ENCODE data around the gene PPP1R13B. TPM values are rescaled to one million over a fixed set of nuclear protein-coding genes. Genes with fewer than 3 reads are reported as not detected.

Gene PPP1R13B
- total RNA-seq, 1 donor from 2014 or later: 10.1 TPM

- Mint-ChIP-seq H3K4me3 (ENCODE audit: unreplicated experiment) (no peak overlapping the region), H3K27ac (ENCODE audit: unreplicated experiment) (peak overlapping the region; percentile 98), H3K4me1 (ENCODE audit: low read depth) (peaks cover 47% of the 10 kb centered on the region), H3K36me3 (ENCODE audit: low read depth) (peaks cover 23% of the 10 kb centered on the region), H3K27me3 (ENCODE audit: low read depth) (no peaks in the 10 kb centered on the region), H3K9me3 (ENCODE audit: low read depth) (no peaks in the 10 kb centered on the region)
- no peak for TF ChIP-seq CTCF (IDR thresholded peaks at IDR 0.05)
- DNase-seq (ENCODE audit: low spot score): peak; percentile 76
These were observed 161.8 kb downstream of the PPP1R13B start for GRCh38 chr14:103685276-103686211.

- Mint-ChIP-seq H3K27me3 (ENCODE audit: low read depth) (no peaks in the 10 kb centered on the region), H3K9me3 (ENCODE audit: low read depth) (no peaks in the 10 kb centered on the region), H3K27ac (ENCODE audit: unreplicated experiment) (peak overlapping the region; percentile 45), H3K4me3 (ENCODE audit: unreplicated experiment) (no peak overlapping the region), H3K36me3 (ENCODE audit: low read depth) (peaks cover 23% of the 10 kb centered on the region), H3K4me1 (ENCODE audit: low read depth) (peaks cover 48% of the 10 kb centered on the region)
- TF ChIP-seq CTCF (IDR thresholded peaks at IDR 0.05): no peak
- peak; percentile 41 for DNase-seq (ENCODE audit: low spot score)
These were observed 162.5 kb downstream of the PPP1R13B start for GRCh38 chr14:103684871-103685270.

- Mint-ChIP-seq H3K9me3 (ENCODE audit: low read depth) (no peaks in the 10 kb centered on the region), H3K27me3 (ENCODE audit: low read depth) (no peaks in the 10 kb centered on the region), H3K36me3 (ENCODE audit: low read depth) (peaks cover 25% of the 10 kb centered on the region), H3K4me3 (ENCODE audit: unreplicated experiment) (no peak overlapping the region), H3K27ac (ENCODE audit: unreplicated experiment) (peak overlapping the region; percentile 65), H3K4me1 (ENCODE audit: low read depth) (peaks cover 48% of the 10 kb centered on the region)
- DNase-seq (ENCODE audit: low spot score): peak; percentile 86
- no peak for TF ChIP-seq CTCF (IDR thresholded peaks at IDR 0.05)
These were observed 162.9 kb downstream of the PPP1R13B start for GRCh38 chr14:103684471-103684870.

Other genes with a start within 250 kb of the PPP1R13B start
- gene KLC1, start 218.4 kb downstream of the PPP1R13B start, total RNA-seq: 188 to 226 TPM (median 190 TPM) in 3 replicates
- gene XRCC3, start 132.1 kb downstream of the PPP1R13B start, total RNA-seq: 3.4 to 9.9 TPM (median 6.6 TPM) in 3 replicates
- gene ZFYVE21, start 131.8 kb downstream of the PPP1R13B start, total RNA-seq: 68.6 to 84.3 TPM (median 68.6 TPM) in 3 replicates
- gene TDRD9, start 80.9 kb upstream of the PPP1R13B start, total RNA-seq: not detected in 3 replicates
- not detected in 3 replicates for gene RD3L, start 95.0 kb upstream of the PPP1R13B start, total RNA-seq
- not detected in 3 replicates for gene ASPG, start 238.1 kb upstream of the PPP1R13B start, total RNA-seq